Measurements from ENCODE around the gene MMEL1.
"Not testable (repeated sequence)": the region's sequence is repeated elsewhere in the genome, so short reads cannot be mapped to it uniquely, and the experiment has no call there.

MMEL1 gene

GRCh38 chr1:2632561-2633361, at the start of gene MMEL1:
TSS of gene MMEL1 (minus strand) at chr1:2633016. CDS start at chr1:2629484, 3,532 bp downstream.
- DNase-seq (ENCODE audit: low read depth in 2 of 2) = no peak

- not testable (repeated sequence) for DNase-seq (ENCODE audit: low read depth in 2 of 2)
These were observed 43.9 kb upstream of the MMEL1 start for GRCh38 chr1:2676726-2677125.

GRCh38 chr1:2671656-2672055, 38.8 kb upstream of the MMEL1 start:
- not testable (repeated sequence) for DNase-seq (ENCODE audit: low read depth in 2 of 2)

GRCh38 chr1:2659806-2660205, 27.0 kb upstream of the MMEL1 start:
- not testable (repeated sequence) for DNase-seq (ENCODE audit: low read depth in 2 of 2)

- not testable (repeated sequence) for DNase-seq (ENCODE audit: low read depth in 2 of 2)
These were observed 25.1 kb upstream of the MMEL1 start for GRCh38 chr1:2657909-2658308.

GRCh38 chr1:2657124-2657523, 24.3 kb upstream of the MMEL1 start:
- not testable (repeated sequence) for DNase-seq (ENCODE audit: low read depth in 2 of 2)

GRCh38 chr1:2655598-2656434, 23.0 kb upstream of the MMEL1 start:
- not testable (repeated sequence) for DNase-seq (ENCODE audit: low read depth in 2 of 2)

GRCh38 chr1:2654443-2654948, 21.7 kb upstream of the MMEL1 start:
- not testable (repeated sequence) for DNase-seq (ENCODE audit: low read depth in 2 of 2)

- DNase-seq (ENCODE audit: low read depth in 2 of 2) = not testable (repeated sequence)
These were observed 21.1 kb upstream of the MMEL1 start for GRCh38 chr1:2653741-2654442.

GRCh38 chr1:2652926-2653571, 20.2 kb upstream of the MMEL1 start:
- not testable (repeated sequence) for DNase-seq (ENCODE audit: low read depth in 2 of 2)

GRCh38 chr1:2652152-2652925, 19.5 kb upstream of the MMEL1 start:
- DNase-seq (ENCODE audit: low read depth in 2 of 2) = not testable (repeated sequence)

GRCh38 chr1:2650967-2651645, 18.3 kb upstream of the MMEL1 start:
- DNase-seq (ENCODE audit: low read depth in 2 of 2) = no peak

GRCh38 chr1:2646837-2647236, 14.0 kb upstream of the MMEL1 start:
- no peak for DNase-seq (ENCODE audit: low read depth in 2 of 2)

- DNase-seq (ENCODE audit: low read depth in 2 of 2) = no peak
These were observed 13.0 kb upstream of the MMEL1 start for GRCh38 chr1:2645776-2646175.

- DNase-seq (ENCODE audit: low read depth in 2 of 2) = no peak
These were observed 12.3 kb upstream of the MMEL1 start for GRCh38 chr1:2645143-2645542.

GRCh38 chr1:2644591-2645101, 11.8 kb upstream of the MMEL1 start:
- DNase-seq (ENCODE audit: low read depth in 2 of 2) = no peak

GRCh38 chr1:2644171-2644570, 11.4 kb upstream of the MMEL1 start:
- no peak for DNase-seq (ENCODE audit: low read depth in 2 of 2)

GRCh38 chr1:2643414-2644077, 10.7 kb upstream of the MMEL1 start:
- no peak for DNase-seq (ENCODE audit: low read depth in 2 of 2)

Measured in stimulated activated CD8-positive, alpha-beta memory T cell treated with anti-CD3 and anti-CD28 coated beads, Interleukin-2, amount 100 ng/mL, for 1 hour (primary cell).